ENCODE measurements around the gene ABCC1.
"Not testable (repeated sequence)": the region's sequence is repeated elsewhere in the genome, so short reads cannot be mapped to it uniquely, and the experiment has no call there.

ABCC1 gene

DNA sequence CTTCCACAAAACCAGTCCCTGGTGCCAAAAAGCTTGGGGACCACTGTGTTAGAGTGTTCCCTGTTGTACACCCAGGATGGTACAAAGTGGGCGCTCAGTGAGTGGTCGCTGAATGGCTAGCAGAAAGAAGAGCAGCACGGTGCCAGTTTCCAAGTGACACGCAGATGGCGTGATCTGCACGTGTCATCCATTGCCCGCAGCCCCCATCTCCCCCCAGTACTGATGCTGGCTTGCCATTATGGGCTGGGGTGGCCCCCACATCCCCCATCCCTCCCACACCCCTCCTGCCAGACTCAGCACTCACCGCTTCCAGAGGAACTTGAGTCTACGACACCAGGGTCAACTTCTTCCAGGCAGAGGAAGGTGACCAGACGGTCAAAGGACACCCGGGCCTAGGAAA is 237.4 kb downstream of the ABCC1 start:
- TF ChIP-seq, protein P1, sequence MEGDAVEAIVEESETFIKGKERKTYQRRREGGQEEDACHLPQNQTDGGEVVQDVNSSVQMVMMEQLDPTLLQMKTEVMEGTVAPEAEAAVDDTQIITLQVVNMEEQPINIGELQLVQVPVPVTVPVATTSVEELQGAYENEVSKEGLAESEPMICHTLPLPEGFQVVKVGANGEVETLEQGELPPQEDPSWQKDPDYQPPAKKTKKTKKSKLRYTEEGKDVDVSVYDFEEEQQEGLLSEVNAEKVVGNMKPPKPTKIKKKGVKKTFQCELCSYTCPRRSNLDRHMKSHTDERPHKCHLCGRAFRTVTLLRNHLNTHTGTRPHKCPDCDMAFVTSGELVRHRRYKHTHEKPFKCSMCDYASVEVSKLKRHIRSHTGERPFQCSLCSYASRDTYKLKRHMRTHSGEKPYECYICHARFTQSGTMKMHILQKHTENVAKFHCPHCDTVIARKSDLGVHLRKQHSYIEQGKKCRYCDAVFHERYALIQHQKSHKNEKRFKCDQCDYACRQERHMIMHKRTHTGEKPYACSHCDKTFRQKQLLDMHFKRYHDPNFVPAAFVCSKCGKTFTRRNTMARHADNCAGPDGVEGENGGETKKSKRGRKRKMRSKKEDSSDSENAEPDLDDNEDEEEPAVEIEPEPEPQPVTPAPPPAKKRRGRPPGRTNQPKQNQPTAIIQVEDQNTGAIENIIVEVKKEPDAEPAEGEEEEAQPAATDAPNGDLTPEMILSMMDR (IDR thresholded peaks at IDR 0.05; ENCODE audit: control insufficient read depth, insufficient read depth, low read depth, low read length, missing control alignments) = no peak
- DNase-seq (ENCODE audit: low read depth) = no peak
- H3K4me3 ChIP-seq (ENCODE audit: control insufficient read depth, low read depth, low read length) = no peak overlapping the region

DNA sequence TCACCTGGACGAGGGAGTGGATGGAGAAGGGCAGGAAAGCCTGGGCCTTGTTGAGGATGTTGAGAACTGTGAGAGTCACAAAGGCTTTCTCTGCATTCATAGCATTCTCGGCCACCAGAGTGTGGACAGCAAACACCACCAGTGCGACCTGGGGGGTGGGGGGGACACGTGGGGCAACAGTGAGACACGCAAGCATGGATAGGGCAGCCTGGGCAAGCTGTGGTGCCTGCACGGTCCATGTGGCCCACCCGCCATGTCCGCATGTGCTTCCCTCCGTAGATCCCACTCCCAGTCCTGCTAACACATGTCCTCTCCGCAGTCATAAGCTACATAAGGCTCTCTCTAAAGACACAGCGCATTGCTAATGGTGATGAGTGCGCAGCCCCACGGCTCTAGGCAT is 239.4 kb downstream of the ABCC1 start:
- no peak for DNase-seq (ENCODE audit: low read depth)
- TF ChIP-seq, protein P1 (IDR thresholded peaks at IDR 0.05; ENCODE audit: control insufficient read depth, insufficient read depth, low read depth, low read length, missing control alignments) = no peak
- H3K4me3 ChIP-seq (ENCODE audit: control insufficient read depth, low read depth, low read length) = no peak overlapping the region

DNA sequence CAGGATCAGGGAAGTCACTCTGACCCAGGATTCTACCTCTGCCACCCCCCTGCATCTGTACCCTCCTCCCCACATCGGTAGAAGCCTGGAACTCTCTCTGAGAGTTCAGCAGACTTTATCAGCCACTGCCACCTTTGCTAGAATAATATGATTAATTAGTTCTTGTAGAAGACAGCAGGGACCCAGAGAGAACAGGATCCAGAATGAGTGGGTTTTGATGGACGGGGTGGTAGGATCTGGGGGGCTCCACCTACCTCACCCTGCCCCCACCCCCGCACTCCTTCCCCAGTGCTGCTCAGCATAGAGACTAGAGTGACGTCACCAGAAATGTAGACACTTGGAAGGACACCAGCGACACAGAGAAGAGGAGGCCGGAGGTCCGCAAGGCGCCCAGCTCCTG is 240.4 kb downstream of the ABCC1 start:
- TF ChIP-seq, protein P1 (IDR thresholded peaks at IDR 0.05; ENCODE audit: control insufficient read depth, insufficient read depth, low read depth, low read length, missing control alignments) = no peak
- no peak overlapping the region for H3K4me3 ChIP-seq (ENCODE audit: control insufficient read depth, low read depth, low read length)
- DNase-seq (ENCODE audit: low read depth) = no peak

DNA sequence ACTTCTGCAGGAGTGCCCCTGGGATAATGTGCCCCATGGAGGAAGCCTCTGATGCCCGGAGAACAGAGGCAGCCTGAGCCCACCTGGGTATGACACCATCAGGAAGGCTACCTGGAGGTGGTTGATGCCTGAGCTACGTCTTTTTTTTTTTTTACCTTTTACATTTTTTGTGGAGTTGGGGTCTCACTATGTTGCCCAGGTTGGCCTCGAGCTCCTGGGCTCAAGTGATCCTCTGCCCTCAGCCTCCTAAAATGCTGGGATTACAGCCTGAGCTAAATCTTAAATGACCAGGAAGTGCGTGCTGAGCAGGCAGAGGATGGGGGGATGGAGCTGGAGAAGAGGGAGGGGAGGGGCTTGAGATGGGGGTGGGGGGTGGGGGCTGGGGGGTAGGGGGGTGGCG is 241.1 kb downstream of the ABCC1 start:
- TF ChIP-seq, protein P1 (IDR thresholded peaks at IDR 0.05; ENCODE audit: control insufficient read depth, insufficient read depth, low read depth, low read length, missing control alignments) = no peak
- no peak overlapping the region for H3K4me3 ChIP-seq (ENCODE audit: control insufficient read depth, low read depth, low read length)
- DNase-seq (ENCODE audit: low read depth) = no peak

DNA sequence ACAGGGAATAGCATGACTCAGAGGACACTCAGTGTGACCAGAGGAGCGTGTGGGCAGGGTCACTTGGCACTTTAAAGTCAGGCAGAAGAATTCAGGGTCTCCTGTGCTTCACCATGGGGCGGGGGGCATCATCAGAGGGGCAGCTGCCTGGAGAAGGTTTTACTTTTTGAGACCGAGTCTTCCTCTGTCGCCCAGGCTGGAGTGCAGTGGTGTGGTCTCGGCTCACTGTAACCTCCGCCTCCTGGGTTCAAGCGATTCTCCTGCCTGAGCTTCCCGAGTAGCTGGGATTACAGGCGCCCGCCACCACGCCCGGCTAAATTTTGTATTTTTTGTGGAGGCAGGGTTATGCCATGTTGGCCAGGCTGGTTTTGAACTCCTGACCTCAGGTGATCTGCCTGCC is 241.6 kb downstream of the ABCC1 start:
- DNase-seq (ENCODE audit: low read depth); H3K4me3 ChIP-seq (ENCODE audit: control insufficient read depth, low read depth, low read length): not testable (repeated sequence)

DNA sequence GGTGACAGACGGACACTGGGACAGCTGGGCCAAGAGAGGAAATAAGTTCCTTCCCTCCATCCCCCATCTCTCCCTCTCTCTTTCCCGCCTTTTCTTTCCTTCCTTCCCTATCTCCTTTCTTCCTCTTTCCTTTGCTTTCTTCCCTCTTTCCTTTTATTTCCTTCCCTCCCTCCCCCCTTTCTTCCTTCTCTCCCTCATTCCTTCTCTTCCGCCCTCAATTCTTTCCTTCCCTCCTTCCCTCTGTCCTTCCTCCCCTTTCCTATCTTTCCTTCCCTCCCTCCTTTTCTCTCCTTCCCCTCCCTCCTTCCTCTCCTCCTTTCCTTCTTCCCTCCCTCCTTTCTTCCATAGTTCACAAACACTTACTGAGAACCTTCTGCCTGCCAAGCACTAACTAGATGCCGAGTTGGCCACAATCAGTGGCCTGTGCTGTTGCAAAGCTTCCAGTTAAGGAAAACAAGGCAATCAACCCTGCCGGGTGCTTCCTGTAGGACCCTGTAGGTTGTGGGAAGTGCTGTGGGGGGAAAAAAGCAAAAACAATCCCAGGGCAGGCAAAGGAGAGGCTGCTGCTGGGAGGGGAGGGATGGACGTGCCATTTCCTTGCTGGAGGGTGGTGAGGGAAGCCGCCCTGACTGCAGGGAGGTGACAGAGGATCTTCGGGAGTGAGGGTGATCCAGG is 242.2 kb downstream of the ABCC1 start:
- TF ChIP-seq, protein P1 (IDR thresholded peaks at IDR 0.05; ENCODE audit: control insufficient read depth, insufficient read depth, low read depth, low read length, missing control alignments) = no peak
- H3K4me3 ChIP-seq (ENCODE audit: control insufficient read depth, low read depth, low read length) = no peak overlapping the region
- DNase-seq (ENCODE audit: low read depth) = no peak
